Measurements from ENCODE around the gene PPP6R3.

DNA sequence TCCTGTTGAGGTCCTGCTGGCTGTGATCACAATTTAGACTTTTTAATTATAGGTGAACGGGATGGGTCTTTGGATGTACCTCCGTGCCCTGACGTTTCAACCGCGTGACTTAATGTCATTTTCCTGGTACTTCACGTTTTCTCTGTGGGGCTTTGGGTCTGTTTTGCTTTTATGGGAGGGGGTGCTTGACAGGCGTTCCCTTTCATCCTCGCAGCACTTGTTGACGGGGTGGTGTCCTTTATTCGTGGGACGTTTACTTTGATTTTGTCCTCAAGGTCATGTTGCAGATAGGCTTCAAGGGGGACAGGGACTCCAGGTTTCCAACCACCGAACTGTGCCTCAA, 994 bp downstream of the PPP6R3 start:
- TF ChIP-seq CTCF (IDR thresholded peaks at IDR 0.05): no peak
- TF ChIP-seq POLR2A (IDR thresholded peaks at IDR 0.05): no peak
